ENCODE data around the gene DYNC2I2.

DYNC2I2 gene

GRCh38 chr9:128603697-128604096, 53.0 kb downstream of the DYNC2I2 start:
- no peaks in the 10 kb centered on the region for H3K4me1 ChIP-seq (ENCODE audit: insufficient read depth, poor library complexity, severe bottlenecking)
- peaks cover 94% of the 10 kb centered on the region for H3K36me3 ChIP-seq (ENCODE audit: low read depth)
- H3K27me3 ChIP-seq (ENCODE audit: insufficient read depth, poor library complexity, severe bottlenecking) = no peaks in the 10 kb centered on the region
- ATAC-seq (ENCODE audit: low read depth) = no peak
- no peaks in the 10 kb centered on the region for H3K9me3 ChIP-seq (ENCODE audit: severe bottlenecking)
- TF ChIP-seq CTCF (IDR thresholded peaks at IDR 0.05; ENCODE audit: poor library complexity, severe bottlenecking) = no peak
- no peak overlapping the region for H3K27ac ChIP-seq (ENCODE audit: poor library complexity, severe bottlenecking)
- no peak for DNase-seq (ENCODE audit: low spot score)
- H3K4me3 ChIP-seq (ENCODE audit: severe bottlenecking) = no peak overlapping the region

GRCh38 chr9:128600099-128600498, 56.5 kb downstream of the DYNC2I2 start:
- Histone ChIP-seq H3K4me1 (ENCODE audit: insufficient read depth, poor library complexity, severe bottlenecking) (no peaks in the 10 kb centered on the region), H3K36me3 (ENCODE audit: low read depth) (peaks cover 96% of the 10 kb centered on the region), H3K9me3 (ENCODE audit: severe bottlenecking) (no peaks in the 10 kb centered on the region), H3K4me3 (ENCODE audit: severe bottlenecking) (no peak overlapping the region), H3K27me3 (ENCODE audit: insufficient read depth, poor library complexity, severe bottlenecking) (no peaks in the 10 kb centered on the region), H3K27ac (ENCODE audit: poor library complexity, severe bottlenecking) (no peak overlapping the region)
- no peak for TF ChIP-seq CTCF (IDR thresholded peaks at IDR 0.05; ENCODE audit: poor library complexity, severe bottlenecking)
- no peak for DNase-seq (ENCODE audit: low spot score)
- no peak for ATAC-seq (ENCODE audit: low read depth)

- no peaks in the 10 kb centered on the region for H3K9me3 ChIP-seq (ENCODE audit: severe bottlenecking)
- no peak overlapping the region for H3K4me3 ChIP-seq (ENCODE audit: severe bottlenecking)
- no peak for TF ChIP-seq CTCF (IDR thresholded peaks at IDR 0.05; ENCODE audit: poor library complexity, severe bottlenecking)
- no peak overlapping the region for H3K27ac ChIP-seq (ENCODE audit: poor library complexity, severe bottlenecking)
- no peaks in the 10 kb centered on the region for H3K27me3 ChIP-seq (ENCODE audit: insufficient read depth, poor library complexity, severe bottlenecking)
- H3K36me3 ChIP-seq (ENCODE audit: low read depth) = peaks cover 96% of the 10 kb centered on the region
- ATAC-seq (ENCODE audit: low read depth) (no peak), DNase-seq (ENCODE audit: low spot score) (no peak)
- H3K4me1 ChIP-seq (ENCODE audit: insufficient read depth, poor library complexity, severe bottlenecking) = no peaks in the 10 kb centered on the region
Observed at GRCh38 chr9:128595471-128595870, 61.2 kb downstream of the DYNC2I2 start.

GRCh38 chr9:128593856-128594255, 62.8 kb downstream of the DYNC2I2 start:
- no peak overlapping the region for H3K4me3 ChIP-seq (ENCODE audit: severe bottlenecking)
- H3K4me1 ChIP-seq (ENCODE audit: insufficient read depth, poor library complexity, severe bottlenecking) = no peaks in the 10 kb centered on the region
- peaks cover 95% of the 10 kb centered on the region for H3K36me3 ChIP-seq (ENCODE audit: low read depth)
- no peak for TF ChIP-seq CTCF (IDR thresholded peaks at IDR 0.05; ENCODE audit: poor library complexity, severe bottlenecking)
- ATAC-seq (ENCODE audit: low read depth) (no peak), DNase-seq (ENCODE audit: low spot score) (no peak)
- no peaks in the 10 kb centered on the region for H3K9me3 ChIP-seq (ENCODE audit: severe bottlenecking)
- no peaks in the 10 kb centered on the region for H3K27me3 ChIP-seq (ENCODE audit: insufficient read depth, poor library complexity, severe bottlenecking)
- H3K27ac ChIP-seq (ENCODE audit: poor library complexity, severe bottlenecking) = no peak overlapping the region

GRCh38 chr9:128593039-128593438, 63.6 kb downstream of the DYNC2I2 start:
- H3K27ac ChIP-seq (ENCODE audit: poor library complexity, severe bottlenecking) = no peak overlapping the region
- peaks cover 95% of the 10 kb centered on the region for H3K36me3 ChIP-seq (ENCODE audit: low read depth)
- no peaks in the 10 kb centered on the region for H3K4me1 ChIP-seq (ENCODE audit: insufficient read depth, poor library complexity, severe bottlenecking)
- DNase-seq (ENCODE audit: low spot score) (no peak), ATAC-seq (ENCODE audit: low read depth) (no peak)
- H3K4me3 ChIP-seq (ENCODE audit: severe bottlenecking) = no peak overlapping the region
- H3K9me3 ChIP-seq (ENCODE audit: severe bottlenecking) = no peaks in the 10 kb centered on the region
- H3K27me3 ChIP-seq (ENCODE audit: insufficient read depth, poor library complexity, severe bottlenecking) = no peaks in the 10 kb centered on the region
- no peak for TF ChIP-seq CTCF (IDR thresholded peaks at IDR 0.05; ENCODE audit: poor library complexity, severe bottlenecking)
